ENCODE data around the gene CEP162.

Gene CEP162

DNA sequence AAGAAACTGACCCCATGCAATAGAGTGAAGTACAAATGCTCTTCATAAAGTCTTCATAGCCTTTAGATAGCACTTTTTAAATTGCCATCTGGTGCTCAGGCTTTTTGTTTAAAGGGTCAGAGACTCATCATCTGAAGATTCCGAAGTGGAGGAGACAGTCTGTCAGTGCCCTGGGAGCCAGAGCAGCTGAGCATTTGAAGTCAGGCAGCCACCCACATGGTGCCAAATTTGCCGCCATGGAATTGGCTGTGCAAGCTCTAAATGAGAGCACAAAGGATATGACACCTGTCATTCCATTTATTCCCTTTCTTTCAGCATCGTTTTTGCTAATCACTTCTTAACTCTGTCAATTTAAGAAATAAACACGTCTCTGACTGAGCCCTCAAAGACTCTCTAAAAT lies 32.8 kb upstream of the CEP162 start:
- no peak for ATAC-seq

DNA sequence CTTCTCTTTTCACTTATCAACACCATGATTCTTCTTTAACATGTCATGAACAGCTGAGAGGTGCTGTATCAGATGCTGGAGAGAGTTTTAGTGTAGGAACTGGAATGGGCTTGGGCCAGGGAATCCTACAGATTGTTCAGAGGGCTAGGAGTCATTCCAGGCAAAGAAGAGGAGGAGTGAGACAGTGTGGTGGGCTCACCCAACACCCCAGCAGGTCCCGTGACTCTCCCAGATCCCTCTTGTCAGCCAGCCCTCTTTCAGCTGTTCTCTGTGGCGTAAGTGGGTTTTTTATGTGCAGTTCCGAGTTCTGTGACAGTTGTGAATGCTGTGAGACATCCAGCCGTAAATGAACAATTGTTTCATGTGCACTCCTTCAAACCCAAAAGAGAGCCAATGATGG lies 31.4 kb upstream of the CEP162 start:
- TF ChIP-seq BACH2 (CRISPR knock-in tag; IDR thresholded peaks at IDR 0.05; ENCODE audit: borderline replicate concordance) (no peak), PPARA (CRISPR knock-in tag; IDR thresholded peaks at IDR 0.05; ENCODE audit: borderline replicate concordance) (no peak), CSDC2 (CRISPR knock-in tag; IDR thresholded peaks at IDR 0.05) (no peak), GLIS3 (CRISPR knock-in tag; IDR thresholded peaks at IDR 0.05) (no peak), ZNF8 (CRISPR knock-in tag; IDR thresholded peaks at IDR 0.05) (no peak), ESRRG (CRISPR knock-in tag; IDR thresholded peaks at IDR 0.05) (no peak), TCF4 (CRISPR knock-in tag; IDR thresholded peaks at IDR 0.05; ENCODE audit: borderline replicate concordance) (no peak), ZC3H10 (CRISPR knock-in tag; IDR thresholded peaks at IDR 0.05) (no peak), TOX (CRISPR knock-in tag; IDR thresholded peaks at IDR 0.05; ENCODE audit: borderline replicate concordance) (no peak), ZFP30 (CRISPR knock-in tag; IDR thresholded peaks at IDR 0.05) (no peak), ARNTL (CRISPR knock-in tag; IDR thresholded peaks at IDR 0.05; ENCODE audit: borderline replicate concordance, low read depth) (no peak), ISL1 (CRISPR knock-in tag; IDR thresholded peaks at IDR 0.05) (no peak)
- TF ChIP-seq, protein P1, sequence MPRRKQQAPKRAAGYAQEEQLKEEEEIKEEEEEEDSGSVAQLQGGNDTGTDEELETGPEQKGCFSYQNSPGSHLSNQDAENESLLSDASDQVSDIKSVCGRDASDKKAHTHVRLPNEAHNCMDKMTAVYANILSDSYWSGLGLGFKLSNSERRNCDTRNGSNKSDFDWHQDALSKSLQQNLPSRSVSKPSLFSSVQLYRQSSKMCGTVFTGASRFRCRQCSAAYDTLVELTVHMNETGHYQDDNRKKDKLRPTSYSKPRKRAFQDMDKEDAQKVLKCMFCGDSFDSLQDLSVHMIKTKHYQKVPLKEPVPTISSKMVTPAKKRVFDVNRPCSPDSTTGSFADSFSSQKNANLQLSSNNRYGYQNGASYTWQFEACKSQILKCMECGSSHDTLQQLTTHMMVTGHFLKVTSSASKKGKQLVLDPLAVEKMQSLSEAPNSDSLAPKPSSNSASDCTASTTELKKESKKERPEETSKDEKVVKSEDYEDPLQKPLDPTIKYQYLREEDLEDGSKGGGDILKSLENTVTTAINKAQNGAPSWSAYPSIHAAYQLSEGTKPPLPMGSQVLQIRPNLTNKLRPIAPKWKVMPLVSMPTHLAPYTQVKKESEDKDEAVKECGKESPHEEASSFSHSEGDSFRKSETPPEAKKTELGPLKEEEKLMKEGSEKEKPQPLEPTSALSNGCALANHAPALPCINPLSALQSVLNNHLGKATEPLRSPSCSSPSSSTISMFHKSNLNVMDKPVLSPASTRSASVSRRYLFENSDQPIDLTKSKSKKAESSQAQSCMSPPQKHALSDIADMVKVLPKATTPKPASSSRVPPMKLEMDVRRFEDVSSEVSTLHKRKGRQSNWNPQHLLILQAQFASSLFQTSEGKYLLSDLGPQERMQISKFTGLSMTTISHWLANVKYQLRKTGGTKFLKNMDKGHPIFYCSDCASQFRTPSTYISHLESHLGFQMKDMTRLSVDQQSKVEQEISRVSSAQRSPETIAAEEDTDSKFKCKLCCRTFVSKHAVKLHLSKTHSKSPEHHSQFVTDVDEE (CRISPR knock-in tag; IDR thresholded peaks at IDR 0.05): no peak
- TF ChIP-seq, protein P2, sequence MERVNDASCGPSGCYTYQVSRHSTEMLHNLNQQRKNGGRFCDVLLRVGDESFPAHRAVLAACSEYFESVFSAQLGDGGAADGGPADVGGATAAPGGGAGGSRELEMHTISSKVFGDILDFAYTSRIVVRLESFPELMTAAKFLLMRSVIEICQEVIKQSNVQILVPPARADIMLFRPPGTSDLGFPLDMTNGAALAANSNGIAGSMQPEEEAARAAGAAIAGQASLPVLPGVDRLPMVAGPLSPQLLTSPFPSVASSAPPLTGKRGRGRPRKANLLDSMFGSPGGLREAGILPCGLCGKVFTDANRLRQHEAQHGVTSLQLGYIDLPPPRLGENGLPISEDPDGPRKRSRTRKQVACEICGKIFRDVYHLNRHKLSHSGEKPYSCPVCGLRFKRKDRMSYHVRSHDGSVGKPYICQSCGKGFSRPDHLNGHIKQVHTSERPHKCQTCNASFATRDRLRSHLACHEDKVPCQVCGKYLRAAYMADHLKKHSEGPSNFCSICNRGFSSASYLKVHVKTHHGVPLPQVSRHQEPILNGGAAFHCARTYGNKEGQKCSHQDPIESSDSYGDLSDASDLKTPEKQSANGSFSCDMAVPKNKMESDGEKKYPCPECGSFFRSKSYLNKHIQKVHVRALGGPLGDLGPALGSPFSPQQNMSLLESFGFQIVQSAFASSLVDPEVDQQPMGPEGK (CRISPR knock-in tag; IDR thresholded peaks at IDR 0.05; ENCODE audit: borderline replicate concordance): no peak
- TF ChIP-seq, protein P3, sequence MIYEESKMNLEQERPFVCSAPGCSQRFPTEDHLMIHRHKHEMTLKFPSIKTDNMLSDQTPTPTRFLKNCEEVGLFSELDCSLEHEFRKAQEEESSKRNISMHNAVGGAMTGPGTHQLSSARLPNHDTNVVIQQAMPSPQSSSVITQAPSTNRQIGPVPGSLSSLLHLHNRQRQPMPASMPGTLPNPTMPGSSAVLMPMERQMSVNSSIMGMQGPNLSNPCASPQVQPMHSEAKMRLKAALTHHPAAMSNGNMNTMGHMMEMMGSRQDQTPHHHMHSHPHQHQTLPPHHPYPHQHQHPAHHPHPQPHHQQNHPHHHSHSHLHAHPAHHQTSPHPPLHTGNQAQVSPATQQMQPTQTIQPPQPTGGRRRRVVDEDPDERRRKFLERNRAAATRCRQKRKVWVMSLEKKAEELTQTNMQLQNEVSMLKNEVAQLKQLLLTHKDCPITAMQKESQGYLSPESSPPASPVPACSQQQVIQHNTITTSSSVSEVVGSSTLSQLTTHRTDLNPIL (CRISPR knock-in tag; IDR thresholded peaks at IDR 0.05; ENCODE audit: low read depth): no peak

More for the DNA sequence above, 32.8 kb upstream of the CEP162 start:
- no peak for TF ChIP-seq ZFP3 (CRISPR knock-in tag; IDR thresholded peaks at IDR 0.05)
- no peak for TF ChIP-seq ZC3H10 (CRISPR knock-in tag; IDR thresholded peaks at IDR 0.05)
- TF ChIP-seq, protein P3 (CRISPR knock-in tag; IDR thresholded peaks at IDR 0.05; ENCODE audit: low read depth): no peak
- TF ChIP-seq ESRRG (CRISPR knock-in tag; IDR thresholded peaks at IDR 0.05): no peak
- no peak for TF ChIP-seq ZNF565 (CRISPR knock-in tag; conservative IDR thresholded peaks at IDR 0.05; ENCODE audit: low read depth)
- TF ChIP-seq ZNF70 (CRISPR knock-in tag; IDR thresholded peaks at IDR 0.05): no peak
- no peak for TF ChIP-seq ZFP30 (CRISPR knock-in tag; IDR thresholded peaks at IDR 0.05)
- TF ChIP-seq RARB (CRISPR knock-in tag; IDR thresholded peaks at IDR 0.05): no peak
- TF ChIP-seq PPARA (CRISPR knock-in tag; IDR thresholded peaks at IDR 0.05; ENCODE audit: borderline replicate concordance): no peak
- no peak for TF ChIP-seq BACH2 (CRISPR knock-in tag; IDR thresholded peaks at IDR 0.05; ENCODE audit: borderline replicate concordance)

DNA sequence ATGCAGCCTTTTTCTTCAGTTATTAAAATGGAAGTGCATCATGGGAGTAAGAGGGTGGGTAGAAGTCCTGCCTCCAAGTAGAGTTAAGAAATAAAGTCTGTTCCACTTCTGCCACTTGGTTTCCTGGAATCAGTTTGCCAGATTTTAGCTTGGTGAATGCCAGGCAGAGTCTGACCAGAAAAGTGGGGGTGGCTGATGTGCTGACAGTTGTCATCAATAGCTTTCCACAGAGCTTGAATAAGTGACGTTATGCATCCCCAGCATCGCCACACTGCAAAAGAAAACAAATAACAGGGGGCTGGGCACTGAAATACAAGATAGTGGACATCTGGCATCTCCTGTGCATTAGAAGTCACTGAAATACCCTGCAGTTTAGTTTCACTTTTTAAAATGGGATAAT lies 30.8 kb upstream of the CEP162 start:
- TF ChIP-seq, protein P4, sequence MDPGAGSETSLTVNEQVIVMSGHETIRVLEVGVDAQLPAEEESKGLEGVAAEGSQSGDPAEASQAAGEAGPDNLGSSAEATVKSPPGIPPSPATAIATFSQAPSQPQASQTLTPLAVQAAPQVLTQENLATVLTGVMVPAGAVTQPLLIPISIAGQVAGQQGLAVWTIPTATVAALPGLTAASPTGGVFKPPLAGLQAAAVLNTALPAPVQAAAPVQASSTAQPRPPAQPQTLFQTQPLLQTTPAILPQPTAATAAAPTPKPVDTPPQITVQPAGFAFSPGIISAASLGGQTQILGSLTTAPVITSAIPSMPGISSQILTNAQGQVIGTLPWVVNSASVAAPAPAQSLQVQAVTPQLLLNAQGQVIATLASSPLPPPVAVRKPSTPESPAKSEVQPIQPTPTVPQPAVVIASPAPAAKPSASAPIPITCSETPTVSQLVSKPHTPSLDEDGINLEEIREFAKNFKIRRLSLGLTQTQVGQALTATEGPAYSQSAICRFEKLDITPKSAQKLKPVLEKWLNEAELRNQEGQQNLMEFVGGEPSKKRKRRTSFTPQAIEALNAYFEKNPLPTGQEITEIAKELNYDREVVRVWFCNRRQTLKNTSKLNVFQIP (CRISPR knock-in tag; IDR thresholded peaks at IDR 0.05; ENCODE audit: borderline replicate concordance, low read depth): no peak
- TF ChIP-seq ZFP30 (CRISPR knock-in tag; IDR thresholded peaks at IDR 0.05) (no peak), OSR1 (CRISPR knock-in tag; IDR thresholded peaks at IDR 0.05) (no peak), RARB (CRISPR knock-in tag; IDR thresholded peaks at IDR 0.05) (no peak), ZNF8 (CRISPR knock-in tag; IDR thresholded peaks at IDR 0.05) (no peak), TCF4 (CRISPR knock-in tag; IDR thresholded peaks at IDR 0.05; ENCODE audit: borderline replicate concordance) (no peak), TOX (CRISPR knock-in tag; IDR thresholded peaks at IDR 0.05; ENCODE audit: borderline replicate concordance) (no peak), BACH2 (CRISPR knock-in tag; IDR thresholded peaks at IDR 0.05; ENCODE audit: borderline replicate concordance) (no peak), ARNTL (CRISPR knock-in tag; IDR thresholded peaks at IDR 0.05; ENCODE audit: borderline replicate concordance, low read depth) (no peak), PPARA (CRISPR knock-in tag; IDR thresholded peaks at IDR 0.05; ENCODE audit: borderline replicate concordance) (no peak), ZNF70 (CRISPR knock-in tag; IDR thresholded peaks at IDR 0.05) (no peak), ZC3H10 (CRISPR knock-in tag; IDR thresholded peaks at IDR 0.05) (no peak)
- TF ChIP-seq, protein P5, sequence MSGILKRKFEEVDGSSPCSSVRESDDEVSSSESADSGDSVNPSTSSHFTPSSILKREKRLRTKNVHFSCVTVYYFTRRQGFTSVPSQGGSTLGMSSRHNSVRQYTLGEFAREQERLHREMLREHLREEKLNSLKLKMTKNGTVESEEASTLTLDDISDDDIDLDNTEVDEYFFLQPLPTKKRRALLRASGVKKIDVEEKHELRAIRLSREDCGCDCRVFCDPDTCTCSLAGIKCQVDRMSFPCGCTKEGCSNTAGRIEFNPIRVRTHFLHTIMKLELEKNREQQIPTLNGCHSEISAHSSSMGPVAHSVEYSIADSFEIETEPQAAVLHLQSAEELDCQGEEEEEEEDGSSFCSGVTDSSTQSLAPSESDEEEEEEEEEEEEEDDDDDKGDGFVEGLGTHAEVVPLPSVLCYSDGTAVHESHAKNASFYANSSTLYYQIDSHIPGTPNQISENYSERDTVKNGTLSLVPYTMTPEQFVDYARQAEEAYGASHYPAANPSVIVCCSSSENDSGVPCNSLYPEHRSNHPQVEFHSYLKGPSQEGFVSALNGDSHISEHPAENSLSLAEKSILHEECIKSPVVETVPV (CRISPR knock-in tag; IDR thresholded peaks at IDR 0.05): no peak
- TF ChIP-seq, protein P2 (CRISPR knock-in tag; IDR thresholded peaks at IDR 0.05; ENCODE audit: borderline replicate concordance): no peak
- no peak for ATAC-seq

More for the DNA sequence above, 31.4 kb upstream of the CEP162 start:
- no peak for ATAC-seq

All from SK-N-SH treated with all-trans-retinoic acid at 6 μM for 48 hours (cell line).